Gastrocnemius medialis (tissue), 4 donors: ENCODE data around the gene CORO2A. TPM values are rescaled to one million over a fixed set of nuclear protein-coding genes. Genes with fewer than 3 reads are reported as not detected.

Experiments used
- ATAC-seq, 2 donors: fragments of 150-250 bp; one replicate each; pipeline ENCODE4 v1.9.1; 2016
- DNase-seq, 2 donors: peaks; one replicate each; pipeline ENCODE4 v3.0.0-alpha.2; 2019
- H3K27ac ChIP-seq, 4 donors: fragments of 200-600 bp; sonication (generic); 1 replicate in 1 of 4; 2 replicates in 3 of 4; pipeline ENCODE4 v1.5.1; 2016 to 2018; ENCODE audit warnings: mild to moderate bottlenecking in 2 of 4, moderate library complexity in 1 of 4
- H3K27me3 ChIP-seq, 3 donors: fragments of 200-600 bp; sonication (generic) in 2 of 3; 1 replicate in 1 of 3; 2 replicates in 2 of 3; pipeline versions ENCODE4 v1.5.1 to v1.6.0; 2016 to 2019; ENCODE audit warnings: mild to moderate bottlenecking in 1 of 3, moderate library complexity in 1 of 3
- H3K36me3 ChIP-seq, 2 donors: fragments of 200-600 bp; sonication (generic) in 1 of 2; one replicate each; pipeline ENCODE4 v1.5.1; 2017 to 2018
- H3K4me1 ChIP-seq, 2 donors: fragments of 200-600 bp; sonication (generic) in 1 of 2; one replicate each; pipeline ENCODE4 v1.5.1; 2016 to 2017; ENCODE audit warnings: mild to moderate bottlenecking in 2 of 2
- H3K4me3 ChIP-seq, 4 donors: fragments of 200-600 bp; sonication (generic) in 3 of 4; 1 replicate in 1 of 4; 2 replicates in 3 of 4; pipeline ENCODE4 v1.5.1; 2016 to 2019; ENCODE audit warnings: mild to moderate bottlenecking in 2 of 4
- H3K9me3 ChIP-seq, 3 donors: fragments of 200-600 bp; sonication (generic) in 2 of 3; 1 replicate in 1 of 3; 2 replicates in 2 of 3; pipeline ENCODE4 v1.5.1; 2016 to 2019
- CTCF ChIP-seq, 5 experiments: fragments of 450-650 bp in 3 of 5; fragments of 200-600 bp in 2 of 5; sonication (generic) in 2 of 5; IDR thresholded peaks in 4 of 5; conservative IDR thresholded peaks in 1 of 5; 1 replicate in 4 of 5; 2 replicates in 1 of 5; pipeline ENCODE4 v1.5.1; 2016 to 2019; ENCODE audit warnings: antibody characterized with exemption in 5 of 5, mild to moderate bottlenecking in 3 of 5, moderate library complexity in 3 of 5
- POLR2A ChIP-seq, 2 donors: fragments of 450-650 bp; IDR thresholded peaks; one replicate each; pipeline ENCODE4 v1.6.1; 2017; ENCODE audit warnings: antibody characterized with exemption in 2 of 2, mild to moderate bottlenecking in 2 of 2, moderate library complexity in 2 of 2
- in situ Hi-C, 4 donors: fragments of 200-750 bp; cut with MboI; loops; one replicate each; pipeline versions ENCODE4 v1.15.0 to v1.8.0; 2017; ENCODE audit warnings: low sequenced_read_pairs in 4 of 4
- intact Hi-C: fragments of 100-400 bp; cut with DNase I; formaldehyde crosslinking; loops from one replicate; pipeline ENCODE4 v1.15.1; 2023; ENCODE audit warnings: low total_unique reads
- microRNA-seq, 2 donors: library from miRNA; unstranded; fragments of <30 nt; microRNA quantifications; one replicate each; pipeline ENCODE4, GENCODE V29; 2016; ENCODE audit warnings: borderline replicate concordance in 2 of 2
- total RNA-seq, 4 donors: library from RNA; depleted of rRNA; stranded (reverse); fragments of >200 nt; gene quantifications; one replicate each; pipeline versions ENCODE4 v1.1.0 to v1.2.3, GENCODE V29; 2016

Gene CORO2A
- total RNA-seq, 4 donors from 2014 or later, result 0.05 to 0.42 (median 0.19) TPM

- in situ Hi-C loops, result loop anchor here in 3 of 4 donors (10.0 to 25.0 kb wide), 3 partner anchors 191 to 716 kb away; partner anchors contain the start of genes ANKS6 (in 1 of the 3) and TBC1D2 (in 1 of the 3)
- intact Hi-C loops, result no loop called here
- DNase-seq, result no peak
Observed at GRCh38 chr9:98071737-98072136, 120.7 kb downstream of the CORO2A start.

More at GRCh38 chr9:98071737-98072136, 120.7 kb downstream of the CORO2A start:
- ATAC-seq, result no peak
- H3K4me3 ChIP-seq, result no peak overlapping the region
- TF ChIP-seq POLR2A (IDR thresholded peaks at IDR 0.05) (no peak), CTCF (IDR thresholded peaks at IDR 0.05 in 4 of 5, conservative IDR thresholded peaks at IDR 0.05 in 1 of 5) (no peak)
- peaks cover 6 to 7% of the 10 kb centered on the region in 2 donors for H3K4me1 ChIP-seq
- H3K27ac ChIP-seq, result no peak overlapping the region
- H3K36me3 ChIP-seq, result no peaks in the 10 kb centered on the region
- H3K27me3 ChIP-seq, result no peaks in the 10 kb centered on the region
- H3K9me3 ChIP-seq, result no peaks in the 10 kb centered on the region

Small RNA genes within 50 kb of the gene (microRNA-seq; reads per million reads assigned to microRNA genes)
- gene MIR6854, result 0 to 2.4 reads per million in 2 donors

Other genes with a start within 250 kb of the CORO2A start
- 10 to 100 TPM in 3 of 4 donors, 1 to 10 TPM in 1; 8.2 to 24.5 (median 17.8) TPM for gene ANP32B, start 209.3 kb downstream of the CORO2A start, total RNA-seq
- 10 to 100 TPM; 29.0 to 64.7 (median 34.2) TPM for gene NANS, start 135.9 kb downstream of the CORO2A start, total RNA-seq
- 1 to 10 TPM; 1.1 to 3.2 (median 1.3) TPM for gene TRIM14, start 73.4 kb downstream of the CORO2A start, total RNA-seq
- 1 to 10 TPM in 2 of 4 donors, under 1 TPM in 2; 0.66 to 2.9 (median 1.6) TPM for gene TBC1D2, start 63.0 kb upstream of the CORO2A start, total RNA-seq